Measurements from ENCODE around the gene TATDN3.
"Not testable (repeated sequence)": the region's sequence is repeated elsewhere in the genome, so short reads cannot be mapped to it uniquely, and the experiment has no call there.

The TATDN3 gene

GRCh38 chr1:212833211-212834207 is 41.8 kb downstream of the TATDN3 start:
- not testable (repeated sequence) for DNase-seq

- DNase-seq, result no peak
Observed at GRCh38 chr1:212838145-212838544, 46.5 kb downstream of the TATDN3 start.

- DNase-seq, result not testable (repeated sequence)
Observed at GRCh38 chr1:212844521-212844920, 52.8 kb downstream of the TATDN3 start.

- DNase-seq, result no peak
Observed at GRCh38 chr1:212847549-212847948, 55.9 kb downstream of the TATDN3 start, which contains the start of gene SPATA45. Gene SPATA45 (minus strand): TSS chr1:212847649. CDS start chr1:212836149, 11,500 bp downstream.

- DNase-seq, result no peak
Observed at GRCh38 chr1:212852105-212852688, 60.5 kb downstream of the TATDN3 start.

GRCh38 chr1:212853658-212854057 is 62.0 kb downstream of the TATDN3 start:
- no peak for DNase-seq

GRCh38 chr1:212856755-212857154 is 65.1 kb downstream of the TATDN3 start:
- no peak for DNase-seq

GRCh38 chr1:212857992-212858460 is 66.3 kb downstream of the TATDN3 start, which contains the start of gene FLVCR1:
Gene FLVCR1 (plus strand): TSS chr1:212858275. CDS start chr1:212858453, 178 bp downstream.
- peak; percentile 94 for DNase-seq

- DNase-seq, result peak; percentile 8
Observed at GRCh38 chr1:212858461-212859265, 67.0 kb downstream of the TATDN3 start.

GRCh38 chr1:212860713-212861581 is 69.3 kb downstream of the TATDN3 start:
- peak; percentile 2 for DNase-seq

- peak; percentile 1 for DNase-seq
Observed at GRCh38 chr1:212862111-212862690, 70.5 kb downstream of the TATDN3 start.

GRCh38 chr1:212863345-212863744 is 71.7 kb downstream of the TATDN3 start:
- not testable (repeated sequence) for DNase-seq

GRCh38 chr1:212864201-212864600 is 72.5 kb downstream of the TATDN3 start:
- DNase-seq, result no peak

Measured in CD4-positive, alpha-beta T cell treated with Interleukin-21 for 1 hour (primary cell).